Endometrial microvascular endothelial cells (primary cell): ENCODE data around the gene GPBAR1. TPM values are rescaled to one million over a fixed set of nuclear protein-coding genes. Genes with fewer than 3 reads are reported as not detected.
"Not testable (repeated sequence)": the region's sequence is repeated elsewhere in the genome, so short reads cannot be mapped to it uniquely, and the experiment has no call there.

Experiments
- in situ Hi-C: cut with HindIII; loops from 2 replicates; pipeline ENCODE4 v1.10.0; 2017; ENCODE audit warnings: low sequenced_read_pairs, low pct_unique_long_range_greater_than_20kb; ENCODE audit errors: inconsistent ontology term
- total RNA-seq: library from RNA; depleted of rRNA; stranded (reverse); fragments of >200 nt; gene quantifications from one replicate; pipeline ENCODE4 v1.2.3, GENCODE V29; 2015; ENCODE audit errors: inconsistent ontology term

GPBAR1 gene
- total RNA-seq, 1 donor from 2014 or later = not detected

DNA sequence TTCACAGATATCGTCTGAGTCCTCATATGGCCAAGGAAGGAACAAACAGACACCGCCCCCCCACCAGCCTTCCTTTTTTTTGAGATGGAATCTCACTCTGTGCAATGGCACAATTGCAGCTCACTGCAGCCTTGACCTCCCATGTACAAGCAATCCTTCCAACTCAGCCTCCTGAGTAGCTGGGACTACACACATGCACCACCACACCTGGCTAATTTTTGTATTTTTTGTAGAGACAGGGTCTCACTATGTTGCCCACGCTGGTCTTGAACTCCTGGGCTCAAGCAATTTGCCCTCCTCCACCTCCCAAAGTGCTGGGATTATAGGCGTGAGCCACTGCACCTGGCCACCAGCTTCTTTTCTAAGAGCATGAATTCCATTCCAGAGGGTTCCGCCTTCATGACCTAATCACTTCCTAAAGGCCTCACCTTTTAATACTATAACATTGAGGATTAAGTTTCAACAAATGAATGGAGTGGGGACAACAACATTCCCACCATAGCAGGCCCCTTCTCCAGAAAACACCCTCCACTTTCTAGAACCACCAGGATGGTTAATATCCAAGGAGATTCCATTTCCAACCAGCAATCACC lies 33.7 kb downstream of the GPBAR1 start:
- in situ Hi-C loops = loop anchor here (10.0 kb wide), 1 partner anchor 270 kb away; the partner anchor contains the start of genes CNOT9 and USP37

DNA sequence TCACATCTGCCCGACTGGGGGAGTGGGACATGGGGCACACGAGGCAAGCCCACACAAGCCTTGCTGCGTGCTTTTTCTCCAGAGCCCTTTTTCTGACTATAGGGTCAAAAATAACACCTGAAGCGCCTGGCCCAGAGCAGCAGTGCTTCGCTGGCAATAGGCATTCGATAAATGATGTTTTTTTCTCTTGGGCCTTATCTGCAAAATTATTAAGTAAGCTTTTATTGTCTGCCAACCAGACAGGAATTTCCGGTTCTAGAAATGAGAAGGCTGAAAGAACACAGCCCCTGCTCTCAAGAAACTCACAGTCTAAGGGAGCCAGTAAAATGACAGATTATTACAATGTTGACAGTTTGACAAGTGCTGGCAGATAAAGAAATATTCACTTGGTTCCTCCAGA lies 34.2 kb downstream of the GPBAR1 start:
- in situ Hi-C loops = loop anchor here (10.0 kb wide), 1 partner anchor 270 kb away; the partner anchor contains the start of genes CNOT9 and USP37

DNA sequence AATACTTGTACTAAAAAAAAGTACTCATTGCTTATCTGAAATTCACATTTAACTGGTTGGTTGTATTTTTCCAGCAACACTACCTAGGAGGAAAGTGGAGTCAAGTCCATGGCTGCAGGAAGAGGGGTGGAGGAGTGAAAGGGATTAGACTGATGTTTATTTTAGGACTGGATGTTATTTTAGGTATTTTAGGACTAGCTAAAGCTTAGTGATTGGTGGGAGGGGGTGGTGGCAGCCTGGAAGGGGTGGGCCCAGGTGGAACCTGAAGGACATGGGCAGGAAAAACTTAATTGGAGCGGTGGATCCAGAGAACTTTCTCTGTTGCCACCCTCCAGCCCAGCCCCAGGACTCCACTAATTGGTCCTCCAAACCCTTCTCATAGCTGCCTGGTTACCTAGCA lies 35.4 kb downstream of the GPBAR1 start:
- in situ Hi-C loops = loop anchor here (10.0 kb wide), 1 partner anchor 269 kb away; the partner anchor contains the start of genes CNOT9 and USP37

DNA sequence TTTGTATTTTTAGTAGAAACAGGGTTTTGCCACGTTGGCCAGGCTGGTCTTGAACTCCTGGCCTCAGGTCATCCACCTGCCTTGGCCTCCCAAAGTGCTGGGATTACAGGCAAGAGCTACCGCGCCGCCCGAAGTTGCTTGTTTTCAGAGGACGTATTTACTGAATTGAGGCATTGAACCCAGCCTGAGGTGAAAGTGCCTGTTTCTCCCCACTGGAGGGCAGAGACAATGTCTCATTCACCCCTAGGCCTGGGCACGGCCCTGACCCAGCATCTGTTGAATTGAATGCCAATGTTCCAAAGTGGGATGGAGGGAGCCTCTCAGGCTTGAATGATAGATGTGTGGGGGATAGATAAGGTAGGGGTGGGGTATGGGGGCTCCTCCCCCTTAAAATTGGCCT lies 36.0 kb downstream of the GPBAR1 start:
- in situ Hi-C loops = loop anchor here (10.0 kb wide), 1 partner anchor 268 kb away; the partner anchor contains the start of genes CNOT9 and USP37

DNA sequence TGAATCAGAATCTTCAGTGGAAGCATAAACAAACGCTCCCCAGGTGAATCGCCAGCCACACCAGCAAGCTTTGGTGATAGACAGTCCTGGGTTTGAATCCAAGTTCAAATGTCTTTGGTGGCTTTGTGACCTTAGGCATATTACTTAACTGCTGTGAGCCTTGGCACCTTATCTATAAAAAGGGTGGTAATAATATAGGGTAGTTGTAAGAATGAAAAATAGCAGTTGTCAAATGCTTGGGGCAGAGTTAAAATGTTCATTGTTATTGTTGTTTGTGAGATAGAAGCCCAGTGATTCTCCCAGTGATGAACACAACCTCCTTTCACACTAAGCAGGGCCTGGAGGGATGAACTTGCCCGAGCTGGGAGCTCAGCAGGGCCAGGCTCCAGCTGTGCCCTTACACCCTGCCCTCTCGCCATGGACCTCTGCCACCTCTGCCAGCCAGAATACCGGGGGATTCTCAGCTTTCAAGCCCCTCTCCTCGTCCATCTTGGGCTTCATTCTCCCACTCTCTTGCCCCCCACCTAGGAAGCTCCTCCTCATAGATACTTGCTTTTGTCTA lies 37.6 kb downstream of the GPBAR1 start:
- in situ Hi-C loops = loop anchor here (10.0 kb wide), 1 partner anchor 266 kb away; the partner anchor contains the start of genes CNOT9 and USP37

DNA sequence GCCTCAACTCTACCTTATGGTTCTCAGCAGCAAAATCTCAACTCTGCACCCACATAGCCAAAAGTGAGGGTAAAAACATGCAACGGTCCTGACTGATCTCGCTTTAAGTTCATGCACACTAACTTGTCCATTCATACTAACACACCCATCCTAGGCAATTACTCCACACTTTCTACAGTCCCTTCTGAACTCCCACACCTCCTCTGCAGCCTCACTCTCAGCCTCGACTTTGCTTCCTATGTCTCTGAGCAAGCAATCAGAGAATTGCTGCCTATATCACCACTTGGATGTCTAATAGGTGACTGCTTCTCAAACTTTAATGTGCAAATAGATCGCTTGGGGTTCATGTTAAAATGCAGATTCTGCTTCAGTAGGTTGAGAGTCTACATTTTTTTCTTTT lies 39.3 kb downstream of the GPBAR1 start:
- in situ Hi-C loops = no loop called here

DNA sequence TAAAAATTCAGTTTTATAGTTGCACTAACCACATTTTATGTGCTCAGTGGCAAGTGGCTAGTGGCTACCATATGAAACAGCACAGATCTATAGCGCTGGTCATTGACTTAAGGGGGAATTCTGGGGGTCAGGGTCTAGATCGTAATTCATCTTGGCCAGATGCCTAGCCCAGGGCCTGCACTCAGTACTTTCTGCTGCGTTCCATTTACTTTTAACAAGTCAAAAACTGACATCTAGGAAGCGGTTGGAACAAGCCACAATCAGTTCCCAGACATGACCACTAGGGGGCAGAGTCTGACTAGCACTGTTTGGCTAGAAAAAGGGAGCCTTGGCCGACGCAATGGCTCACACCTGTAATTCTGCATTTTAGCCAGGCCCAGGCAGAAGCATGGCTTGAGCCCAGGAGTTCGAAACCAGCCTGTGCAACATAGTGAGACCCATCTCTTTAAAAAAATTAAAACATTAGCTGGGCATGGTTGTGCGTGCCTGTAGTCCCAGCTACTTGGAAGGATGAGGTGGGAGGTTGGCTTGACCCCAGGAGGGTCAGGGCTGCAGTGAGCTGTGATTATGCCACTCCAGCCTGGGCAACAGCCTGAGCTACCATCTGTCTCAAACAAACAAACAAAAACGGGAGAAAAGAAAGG lies 40.5 kb downstream of the GPBAR1 start:
- in situ Hi-C loops = no loop called here

DNA sequence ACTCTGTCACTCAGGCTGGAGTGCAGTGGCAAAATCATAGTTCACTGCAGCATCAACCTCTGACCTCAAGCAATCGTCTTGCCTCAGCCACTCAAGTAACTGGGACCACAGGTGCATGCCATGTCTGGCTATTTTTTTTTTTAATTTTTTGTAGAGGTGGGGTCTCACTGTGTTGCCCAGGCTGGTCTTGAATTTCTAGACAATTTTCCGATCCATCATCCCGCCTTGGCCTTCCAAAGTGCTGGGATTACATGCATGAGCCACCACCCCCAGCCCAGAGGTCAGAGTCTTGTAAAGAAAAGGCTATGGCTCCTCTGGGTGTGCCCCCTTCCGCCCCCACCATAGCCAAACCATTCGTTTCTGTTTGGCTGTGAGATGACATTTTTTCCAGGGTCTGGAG lies 44.6 kb downstream of the GPBAR1 start:
- in situ Hi-C loops = no loop called here

DNA sequence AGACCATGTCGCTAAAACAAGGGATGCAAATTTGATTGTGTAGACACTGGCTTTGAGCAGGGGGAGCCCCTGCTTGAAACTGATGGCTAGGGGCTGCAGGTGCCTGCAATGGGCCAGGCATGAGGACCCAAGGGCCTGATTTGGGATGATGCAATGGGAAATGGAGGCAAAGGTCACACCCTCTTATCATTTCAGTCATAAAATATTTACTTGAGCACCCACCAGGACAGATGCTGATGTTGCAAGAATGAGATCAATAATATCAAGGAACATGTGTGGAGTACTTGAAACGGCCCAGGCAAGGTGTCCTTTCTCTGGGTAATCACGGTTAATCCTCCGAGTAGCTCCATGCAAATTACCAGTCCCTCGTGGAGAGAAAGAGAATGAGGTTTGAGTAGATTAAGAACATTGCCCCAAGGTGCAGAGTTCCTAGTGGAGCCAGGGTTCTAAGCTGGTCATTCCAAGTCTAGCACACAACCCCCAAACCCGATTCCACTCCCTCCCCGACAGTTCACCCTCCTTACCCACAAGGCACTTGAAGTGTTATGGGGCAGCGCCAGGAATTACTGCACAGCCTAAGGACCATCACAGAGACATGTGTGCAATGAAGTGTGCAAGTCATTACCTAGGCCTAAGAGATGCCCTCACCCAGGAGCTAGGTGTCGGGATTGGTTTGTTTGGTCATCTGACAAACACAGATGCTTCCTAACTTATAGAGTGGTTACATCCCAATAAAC lies 45.5 kb downstream of the GPBAR1 start:
- in situ Hi-C loops = no loop called here

DNA sequence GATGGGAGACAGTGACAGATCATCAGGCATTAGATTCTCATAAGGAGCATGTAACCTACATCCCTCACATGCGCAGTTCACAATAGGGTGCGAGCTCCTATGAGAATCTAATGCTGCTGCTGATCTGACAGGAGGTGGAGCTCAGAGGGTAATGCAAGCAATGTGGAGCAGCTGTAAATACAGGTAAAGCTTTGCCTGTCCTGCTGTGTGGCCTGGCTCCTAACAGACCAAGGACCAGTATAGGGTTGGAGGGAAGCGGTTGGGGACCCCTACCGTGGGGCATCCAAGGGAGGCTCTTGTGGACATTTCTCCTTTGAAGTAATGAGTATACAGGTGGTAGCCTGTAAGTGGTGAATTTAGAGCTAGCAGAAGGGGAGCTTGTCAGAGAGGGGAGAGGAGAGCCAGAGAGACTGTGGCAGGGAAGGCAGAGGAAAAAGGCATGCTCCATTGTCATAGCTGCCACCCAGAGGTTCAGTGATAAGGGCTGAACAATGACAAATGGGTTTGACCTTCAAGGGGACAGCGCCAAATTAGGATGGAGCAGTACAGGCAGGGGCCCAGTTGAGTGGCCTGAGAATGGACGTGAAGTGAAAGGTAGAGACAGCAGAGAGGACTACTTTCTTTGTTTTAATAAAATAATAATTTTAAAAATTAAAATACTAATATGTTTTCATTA lies 46.7 kb downstream of the GPBAR1 start:
- in situ Hi-C loops = no loop called here

DNA sequence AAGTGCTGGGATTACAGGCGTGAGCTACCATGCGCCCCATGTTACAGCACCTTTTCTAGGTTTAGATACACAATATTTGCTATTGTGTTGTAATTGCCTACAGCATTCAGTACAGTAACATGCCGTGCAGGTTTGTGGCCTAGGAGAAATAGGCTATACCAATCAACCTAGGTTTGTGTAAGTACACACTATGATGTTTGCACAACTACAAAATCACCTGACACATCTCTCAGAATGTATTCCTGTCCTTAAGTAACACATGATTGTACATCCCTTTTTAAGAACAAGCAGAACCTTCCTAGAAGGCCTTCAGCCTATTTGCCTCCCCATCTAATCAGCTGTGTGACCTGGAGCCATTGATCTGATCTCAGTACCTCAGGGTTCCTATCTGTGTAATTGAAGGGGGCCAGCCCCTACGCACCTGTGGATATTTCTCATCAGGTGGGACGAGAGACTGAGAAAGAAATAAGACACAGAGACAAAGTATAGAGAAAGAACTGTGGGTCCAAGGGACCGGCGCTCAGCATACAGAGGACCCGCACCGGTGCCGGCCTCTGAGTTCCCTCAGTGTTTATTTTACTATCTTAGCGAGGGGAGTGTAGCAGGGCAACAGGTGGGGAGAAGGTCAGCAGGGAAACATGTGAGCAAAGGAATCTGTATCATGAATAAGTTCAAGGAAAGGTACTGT lies 50.2 kb downstream of the GPBAR1 start:
- in situ Hi-C loops = no loop called here

DNA sequence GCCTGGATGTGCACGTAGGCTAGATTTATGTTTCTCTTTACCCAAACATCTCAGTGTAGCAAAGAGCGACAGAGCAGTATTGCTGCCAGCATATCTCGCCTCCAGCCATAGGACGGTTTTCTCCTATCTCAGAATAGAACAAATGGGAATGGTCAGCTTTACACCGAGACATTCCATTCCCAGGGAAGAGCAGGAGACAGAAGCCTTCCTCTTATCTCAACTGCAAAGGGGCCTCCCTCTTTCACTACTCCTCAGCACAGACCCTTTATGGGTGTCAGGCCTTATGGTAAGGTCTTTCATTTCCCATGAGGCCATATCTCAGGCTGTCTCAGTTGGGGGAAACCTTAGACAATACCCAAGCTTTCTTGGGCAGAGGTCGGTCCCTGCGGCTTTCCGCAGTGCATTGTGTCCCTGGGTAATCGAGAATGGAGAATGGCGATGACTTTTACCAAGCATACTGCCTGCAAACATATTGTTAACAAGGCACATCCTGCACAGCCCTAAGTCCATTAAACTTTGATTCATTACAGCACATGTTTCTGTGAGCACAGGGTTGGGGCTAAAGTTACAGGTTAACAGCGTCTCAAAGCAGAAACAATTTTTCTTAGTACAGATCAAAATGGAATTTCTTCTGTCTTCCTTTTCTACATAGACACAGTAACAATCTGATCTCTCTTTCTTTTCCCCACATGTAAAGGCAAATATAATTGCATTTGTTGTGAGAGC lies 50.9 kb downstream of the GPBAR1 start:
- in situ Hi-C loops = not testable (repeated sequence)

DNA sequence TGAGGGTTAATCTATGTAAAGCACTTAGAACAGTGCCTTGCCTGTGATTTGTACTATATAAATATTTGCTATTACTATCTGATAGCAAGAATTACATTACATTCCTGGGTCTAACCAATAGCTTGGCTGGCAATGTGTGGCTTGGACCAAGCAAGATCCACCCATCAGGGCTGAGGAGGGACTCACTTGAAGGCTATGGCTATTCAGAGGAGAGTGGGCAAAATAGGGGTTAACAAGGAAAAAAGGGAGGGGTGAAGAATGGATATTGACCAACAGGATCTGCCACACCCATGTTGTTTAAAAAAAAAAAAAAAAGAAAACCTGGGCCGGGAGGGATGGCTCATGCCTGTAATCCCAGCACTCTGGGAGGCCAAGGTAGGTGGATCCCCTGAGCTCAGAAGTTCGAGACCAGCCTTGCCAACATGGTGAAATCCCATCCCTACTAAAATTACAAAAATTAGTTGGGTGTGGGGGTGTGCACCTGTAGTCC lies 51.5 kb downstream of the GPBAR1 start:
- in situ Hi-C loops = no loop called here

DNA sequence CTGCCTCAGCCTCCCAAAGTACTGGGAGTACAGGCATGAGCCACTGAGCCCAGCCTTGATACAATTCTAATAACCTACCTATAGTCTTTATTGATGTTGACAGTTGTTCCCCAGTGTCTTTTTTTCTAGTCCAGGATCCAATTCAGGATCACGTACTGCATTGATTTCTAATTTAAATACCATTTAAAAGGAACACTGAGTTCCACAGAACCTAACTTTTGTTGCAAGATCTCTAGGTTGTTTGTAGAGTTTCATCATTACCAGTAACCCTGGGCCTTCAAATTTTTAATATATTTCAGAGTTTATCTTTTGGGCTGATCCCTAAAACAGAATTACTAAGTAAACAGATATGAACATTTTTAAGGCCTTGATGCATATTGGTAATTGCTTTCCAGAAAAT lies 52.5 kb downstream of the GPBAR1 start:
- in situ Hi-C loops = no loop called here
